ENCODE data around the gene PMEPA1.

DNA sequence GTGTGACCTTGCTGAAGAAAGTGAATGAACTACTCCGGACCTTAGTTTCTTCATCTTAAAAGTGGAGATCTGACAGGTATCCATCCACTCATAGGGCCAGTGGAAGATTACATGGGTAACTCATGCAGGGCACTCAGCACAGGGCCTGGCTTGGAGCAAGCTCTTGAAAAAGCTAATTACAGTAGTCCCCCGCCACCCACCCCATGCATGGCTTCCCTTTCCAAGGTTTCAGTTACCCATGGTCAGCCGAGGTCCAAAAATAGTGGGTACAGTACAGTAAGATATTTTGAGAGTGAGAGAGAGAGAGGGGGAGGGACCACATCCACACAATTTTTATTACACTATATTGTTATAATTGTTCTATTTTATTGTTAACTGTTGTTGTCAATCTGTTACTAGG is 7.1 kb upstream of the PMEPA1 start:
- TF ChIP-seq ZNF274 (IDR thresholded peaks at IDR 0.05; ENCODE audit: low read depth, low read length) (no peak), YY1 (IDR thresholded peaks at IDR 0.05; ENCODE audit: insufficient read depth, insufficient read length) (no peak)

All from NT2/D1 (cell line).